Stimulated activated CD8-positive, alpha-beta memory T cell treated with anti-CD3 and anti-CD28 coated beads, Interleukin-2, amount 100 ng/mL, for 1 hour (primary cell): ENCODE results near the gene PRDM16.

Experiments used
- DNase-seq, 2 donors: peaks; one replicate each; pipeline ENCODE4 v3.0.0-alpha.2; 2020; ENCODE audit warnings: low read depth in 2 of 2

The PRDM16 gene

DNA sequence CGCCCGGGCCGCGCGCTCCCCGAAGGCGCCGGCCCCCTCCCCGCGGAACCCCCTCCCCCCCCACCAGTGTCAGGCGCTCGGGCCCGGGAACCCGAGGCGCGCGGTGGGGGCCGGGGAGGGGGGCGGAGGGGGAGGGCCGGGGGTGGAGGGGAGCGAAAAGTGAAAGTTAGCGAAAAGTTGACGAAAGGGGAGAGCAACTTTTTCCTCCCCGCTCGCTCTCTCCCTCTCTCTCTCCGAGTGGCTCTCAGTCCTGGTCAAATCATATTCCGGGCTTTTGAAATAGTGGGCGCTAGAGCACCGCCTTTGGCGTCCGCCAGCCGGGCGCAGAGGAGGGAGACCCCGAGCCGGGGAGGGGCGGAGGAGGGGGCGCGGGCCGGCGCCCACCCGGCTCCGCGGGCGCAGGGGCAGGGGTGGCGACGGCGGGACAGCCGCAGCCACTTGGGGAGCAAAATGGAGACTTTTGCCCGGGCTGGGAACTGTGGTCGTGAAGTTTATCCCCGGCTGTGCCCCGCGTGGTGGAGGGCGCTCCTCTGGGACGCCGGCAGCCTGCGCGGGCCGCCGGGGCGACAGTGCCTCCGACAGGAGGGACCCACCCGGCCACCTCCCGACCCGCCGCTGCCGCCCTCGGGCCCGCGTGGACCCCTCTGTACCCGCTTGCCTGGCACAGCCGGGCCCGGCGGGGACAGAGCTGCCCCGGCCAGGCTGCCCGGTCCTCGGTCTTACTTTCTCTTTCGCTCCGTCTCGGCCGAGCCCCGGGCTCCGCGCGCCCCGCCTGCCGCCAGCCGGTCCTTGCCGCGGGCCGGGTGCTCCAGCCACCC is 697 bp downstream of the PRDM16 start:
- DNase-seq = no peak

GRCh38 chr1:3070309-3070643 is 1.3 kb downstream of the PRDM16 start:
- DNase-seq = no peak

GRCh38 chr1:3070644-3071564 is 1.9 kb downstream of the PRDM16 start:
- DNase-seq = no peak

DNA sequence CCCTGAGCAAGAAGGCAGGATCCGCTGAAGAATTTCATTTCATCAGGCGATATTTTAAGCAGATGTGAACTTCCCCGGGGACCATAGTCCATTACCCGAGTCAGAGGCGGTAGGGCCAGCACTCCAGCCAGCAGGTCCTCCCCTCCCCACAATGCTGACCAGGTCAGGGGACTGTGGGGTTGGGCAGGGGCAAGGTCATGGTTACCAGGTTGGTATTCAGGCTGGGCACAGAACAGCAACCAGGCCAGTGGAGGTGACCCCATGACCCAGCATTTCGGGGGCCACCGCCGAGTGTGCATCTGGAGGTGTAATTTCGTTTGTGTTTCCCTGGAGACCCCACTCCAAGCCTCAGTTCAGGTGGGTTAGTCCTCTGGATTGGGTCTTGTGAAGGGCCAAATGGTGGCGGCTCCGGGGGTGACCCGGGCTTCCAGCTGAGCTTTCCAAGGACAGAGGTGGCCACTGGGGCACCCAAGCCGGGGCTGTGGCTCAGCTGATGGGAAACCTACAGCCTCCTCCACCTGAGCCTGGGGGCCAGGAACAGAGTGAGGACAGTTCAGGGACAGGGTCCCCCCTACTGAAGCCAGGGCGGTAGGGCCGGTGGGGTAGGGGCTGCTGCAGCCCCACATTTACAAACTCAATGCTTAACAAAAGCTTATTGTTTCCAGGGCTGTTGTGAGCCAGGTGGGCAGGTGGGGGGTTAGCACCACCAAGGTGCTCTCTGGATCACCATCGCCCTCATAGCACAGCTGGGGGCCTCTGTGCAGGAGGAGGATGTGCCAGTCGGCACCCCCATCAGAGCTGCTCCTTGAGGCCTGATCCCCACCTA is 2.8 kb downstream of the PRDM16 start:
- DNase-seq = no peak

GRCh38 chr1:3072391-3073185 is 3.6 kb downstream of the PRDM16 start:
- DNase-seq = no peak

- DNase-seq = no peak
These were observed 4.1 kb downstream of the PRDM16 start for GRCh38 chr1:3073186-3073488.

- no peak for DNase-seq
These were observed 4.7 kb downstream of the PRDM16 start for GRCh38 chr1:3073489-3074296.

- no peak for DNase-seq
These were observed 5.3 kb downstream of the PRDM16 start for GRCh38 chr1:3074297-3074741.

DNA sequence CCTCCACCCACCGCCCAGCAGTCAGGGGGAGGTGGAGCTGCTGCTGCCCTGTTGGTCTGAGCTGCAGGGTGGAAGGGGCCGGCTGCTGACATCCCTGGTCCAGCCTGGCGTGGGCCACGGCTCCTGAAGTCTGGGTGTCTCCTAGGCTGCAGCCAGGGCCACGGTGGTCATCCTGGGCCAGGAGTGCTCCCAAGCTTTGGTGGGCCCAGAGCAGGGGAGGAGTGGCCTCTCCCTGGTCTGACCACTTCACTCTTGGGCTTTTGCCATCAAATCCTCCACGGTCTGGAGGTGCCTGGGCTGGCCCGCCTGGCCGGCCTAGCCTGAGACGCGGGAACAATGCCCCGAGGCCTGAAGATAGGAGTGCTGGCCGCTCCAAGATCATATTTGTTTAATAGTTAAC is 5.8 kb downstream of the PRDM16 start:
- no peak for DNase-seq

DNA sequence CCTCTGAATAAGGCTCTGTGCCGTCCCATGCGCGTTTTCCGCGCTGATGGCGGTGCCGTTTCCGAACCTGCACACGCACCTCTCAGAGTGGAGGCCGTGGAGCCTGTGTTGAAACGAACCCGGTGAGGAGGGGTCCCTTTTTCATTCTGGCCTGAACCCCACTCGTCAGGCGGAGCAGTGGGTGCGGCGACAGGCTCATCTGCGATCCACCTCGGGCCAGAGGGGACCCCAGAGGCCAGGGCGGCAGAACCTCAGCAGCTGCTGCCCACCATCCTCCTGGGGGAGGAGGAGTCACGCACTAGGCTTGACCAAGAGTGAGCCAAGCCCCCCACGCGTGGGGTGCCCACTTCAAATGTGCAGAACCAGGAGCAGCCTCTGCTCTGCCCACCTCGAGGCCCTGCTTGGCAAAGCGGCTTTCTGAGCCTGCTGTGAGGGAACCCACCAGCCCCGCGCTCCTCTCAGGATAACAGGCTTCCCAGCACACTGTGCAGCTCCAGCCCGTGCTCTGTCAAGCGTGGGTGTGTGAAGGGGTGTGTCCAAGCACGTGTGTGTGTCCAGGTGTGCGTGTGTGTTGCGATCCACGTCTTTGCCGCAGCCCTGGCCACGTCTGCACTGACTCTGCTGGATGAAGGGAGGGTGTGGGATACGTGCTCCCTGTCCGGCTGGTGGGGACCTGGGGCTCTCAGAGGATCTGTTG is 6.8 kb downstream of the PRDM16 start:
- no peak for DNase-seq

DNA sequence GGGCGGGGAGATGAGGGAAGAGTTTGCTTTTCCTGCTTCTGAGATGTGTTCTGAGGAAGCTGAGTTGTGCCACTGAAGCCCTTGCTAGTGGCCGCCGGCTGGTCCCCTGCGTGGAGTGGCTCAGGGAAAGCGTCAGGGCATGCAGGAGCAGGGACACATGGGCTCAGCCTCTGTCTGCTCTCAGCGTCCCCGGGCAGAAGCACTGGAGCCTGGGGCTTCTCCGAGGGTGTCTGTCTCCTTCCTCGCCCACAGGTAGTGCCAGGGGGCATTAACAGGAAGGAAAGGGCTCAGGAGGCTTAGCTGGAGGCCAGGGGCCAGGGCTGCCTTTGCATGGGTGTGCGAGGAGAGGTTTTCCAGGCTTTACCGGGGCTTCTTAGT is 7.3 kb downstream of the PRDM16 start:
- DNase-seq = no peak

GRCh38 chr1:3077081-3077480 is 8.1 kb downstream of the PRDM16 start:
- no peak for DNase-seq

- no peak for DNase-seq
These were observed 8.6 kb downstream of the PRDM16 start for GRCh38 chr1:3077561-3077960.

DNA sequence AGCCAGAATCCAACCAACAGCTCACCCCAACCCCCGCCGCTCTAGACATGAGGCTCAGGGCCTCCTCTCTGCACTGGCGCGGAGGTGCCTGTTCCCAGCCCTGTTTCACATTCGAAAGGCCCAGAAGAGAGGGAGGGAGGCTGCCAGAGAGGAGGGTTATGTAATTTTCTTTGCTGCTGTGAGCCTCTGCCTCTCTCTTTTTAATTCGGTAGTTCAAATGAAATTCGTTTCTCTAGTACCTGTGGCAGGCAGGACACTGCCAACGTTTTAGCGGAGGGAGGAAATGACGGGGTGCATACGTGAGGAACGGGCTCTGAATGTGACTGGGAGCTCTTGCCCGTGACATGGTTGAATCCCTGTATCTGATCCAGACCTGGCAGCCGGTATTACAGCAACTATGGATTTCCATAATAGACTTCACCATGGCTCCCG is 9.4 kb downstream of the PRDM16 start:
- DNase-seq = no peak

DNA sequence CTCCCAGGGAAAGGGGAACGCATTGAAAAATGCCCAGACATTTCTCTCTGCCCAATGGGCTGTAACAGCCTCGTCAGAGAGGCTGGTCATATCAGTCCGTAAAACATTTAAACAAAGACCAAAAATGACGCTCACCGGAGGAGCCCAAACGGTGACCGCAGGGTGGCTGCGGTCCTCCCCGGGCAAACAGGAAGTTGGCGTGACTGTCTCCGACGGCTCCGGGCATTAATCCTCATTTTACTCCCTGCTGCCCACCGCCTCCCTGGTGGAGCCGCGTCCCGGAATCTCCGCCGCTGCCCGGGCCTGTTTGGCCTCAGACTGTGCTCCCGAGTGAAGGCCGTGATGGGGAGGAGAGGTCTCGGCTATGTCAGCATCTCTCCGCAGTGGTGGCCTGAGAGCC is 9.9 kb downstream of the PRDM16 start:
- DNase-seq = no peak

DNA sequence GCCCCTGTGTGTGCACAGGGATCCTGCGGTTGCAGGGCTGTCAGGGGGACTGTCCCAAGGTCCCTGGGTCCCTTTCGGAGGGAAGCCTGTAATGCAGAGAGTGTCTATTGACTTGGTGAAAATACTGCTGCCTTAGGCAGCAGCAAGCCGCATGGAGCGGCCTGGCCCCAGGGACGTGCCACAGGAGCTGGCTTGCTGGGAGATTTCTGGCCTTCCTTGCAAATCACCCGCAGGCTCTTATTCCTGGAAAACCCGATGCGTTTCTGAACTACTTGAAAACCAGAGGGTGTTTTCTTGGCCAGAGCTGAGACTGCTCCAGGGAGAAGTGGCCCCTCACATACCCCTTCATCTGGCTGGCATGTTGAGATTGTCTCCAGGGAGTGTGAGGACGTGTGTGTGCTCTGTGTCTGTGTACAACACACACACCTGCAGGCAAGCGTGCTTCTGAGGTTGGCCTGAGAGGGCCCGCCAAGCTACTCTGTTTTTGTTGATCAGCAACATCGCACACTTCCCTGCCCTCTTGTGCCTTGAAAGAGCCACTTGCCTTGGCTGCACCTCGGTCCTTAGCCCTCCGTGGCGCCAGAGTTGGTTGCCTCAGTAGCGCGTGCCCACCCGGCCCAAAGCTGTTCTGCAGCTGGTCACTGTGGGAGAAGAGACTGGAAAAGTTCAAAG is 10.5 kb downstream of the PRDM16 start:
- DNase-seq = no peak

DNA sequence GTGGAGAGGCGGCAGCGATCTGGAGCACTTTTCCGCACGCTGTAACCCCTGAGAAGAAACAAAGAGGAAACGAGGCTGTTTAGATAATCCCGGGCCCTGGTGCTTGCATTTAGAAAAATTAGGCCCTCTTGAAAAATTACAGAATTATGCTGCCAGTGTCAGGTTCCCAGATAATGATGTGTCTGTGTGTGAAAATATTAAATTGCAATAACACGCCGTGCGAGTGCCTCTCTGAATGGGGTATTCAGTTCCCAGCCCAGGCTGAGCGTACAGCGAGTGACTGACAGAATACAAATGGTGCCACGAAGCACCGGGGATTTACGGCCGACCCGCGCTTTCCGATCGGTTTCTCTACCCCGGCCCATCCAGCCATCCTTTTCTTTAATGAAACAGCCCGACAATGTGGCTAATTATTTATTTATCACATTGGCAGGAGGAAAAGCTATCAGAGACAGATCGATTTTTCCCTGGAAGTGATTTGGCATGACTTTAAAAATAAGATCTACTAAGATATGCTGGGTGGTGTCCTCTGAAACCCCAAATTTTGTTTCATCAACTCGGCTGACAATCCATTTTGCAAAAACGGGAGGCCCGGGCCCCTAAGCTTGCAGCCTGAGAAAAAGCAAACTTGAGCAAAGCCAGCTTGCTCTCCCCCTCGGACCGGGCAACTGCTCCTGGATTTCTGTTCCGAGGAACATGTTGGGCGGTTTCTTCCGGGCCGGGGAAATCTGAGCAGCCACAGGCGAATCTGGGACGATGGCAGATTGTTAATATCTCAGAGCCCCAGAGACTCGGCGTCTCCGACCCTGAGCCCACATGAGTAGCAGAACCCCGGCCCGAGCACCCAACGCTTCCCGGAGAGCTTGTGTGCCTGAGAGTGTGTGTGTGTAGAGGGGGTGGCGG is 11.3 kb downstream of the PRDM16 start:
- DNase-seq = no peak

DNA sequence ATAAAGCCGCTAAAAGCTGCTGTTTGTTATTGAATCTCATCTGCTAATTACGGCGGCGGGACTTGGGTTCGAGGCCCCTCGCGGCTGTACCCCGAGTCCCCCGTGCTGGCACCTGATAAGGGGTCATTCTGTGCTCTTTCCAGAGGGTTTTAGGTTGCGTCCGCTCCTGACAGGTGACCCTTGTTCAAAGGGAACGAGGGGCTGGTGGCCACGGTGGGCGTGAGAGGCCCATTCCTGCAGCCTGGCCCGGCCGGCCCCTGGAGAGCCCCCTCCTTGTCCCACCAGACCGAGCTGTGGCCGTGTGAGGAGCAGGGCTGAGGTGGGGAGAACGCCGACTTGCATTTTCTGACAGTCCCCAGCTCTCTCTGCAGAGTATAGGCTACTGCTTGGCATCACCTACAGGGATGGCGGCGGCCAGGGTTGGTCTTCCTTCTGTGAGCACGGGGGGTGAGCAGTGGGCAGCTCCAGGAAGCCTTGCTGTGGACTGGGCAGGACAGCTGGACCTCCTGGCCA is 12.2 kb downstream of the PRDM16 start:
- DNase-seq = no peak
